PC-3 (cell line): ENCODE measurements around the gene AEBP1. TPM values are rescaled to one million over a fixed set of nuclear protein-coding genes. Genes with fewer than 3 reads are reported as not detected.

Experiments
- ATAC-seq: fragments of 200-7000 bp; cut with Tn5 transposase; 2 replicates; pipeline ENCODE4 v1.9.1; 2020; ENCODE audit warnings: mild to moderate bottlenecking, moderate library complexity
- BruUV-seq: library from RNA; stranded (reverse); fragments of 400-500 nt; replicated peaks from 2 replicates; lab custom pipeline; 2021; lab: Mats Ljungman, UMichigan
- CTCF ChIA-PET: fragments of 300-600 bp; sonication (Branson Sonifier 250); formaldehyde crosslinking; loops from one replicate; lab custom pipeline; 2022; ENCODE audit warnings: antibody characterized with exemption; lab: Charles Lee
- POLR2A ChIA-PET: fragments of 300-600 bp; sonication (Branson Sonifier 250); formaldehyde crosslinking; loops from one replicate; lab custom pipeline; 2022; ENCODE audit warnings: antibody characterized with exemption; ENCODE audit not compliant: unreplicated experiment; lab: Charles Lee
- DNase-seq: peaks from one replicate; pipeline ENCODE4 v3.0.0-alpha.2; 2015
- H2AFZ ChIP-seq: fragments of 300-600 bp; sonication (generic); 2 replicates; pipeline ENCODE4 v1.6.0; 2016; ENCODE audit warnings: antibody characterized with exemption, low read length
- H3F3A ChIP-seq: fragments of 300-600 bp; sonication (generic); one replicate; pipeline ENCODE4 v1.6.0; 2017; ENCODE audit warnings: antibody characterized with exemption, low read length, control low read depth, mild to moderate bottlenecking; ENCODE audit not compliant: unreplicated experiment
- H3K27ac ChIP-seq: fragments of 300-600 bp; sonication (generic); 2 replicates; pipeline ENCODE4 v1.5.1; 2016; ENCODE audit warnings: mild to moderate bottlenecking, low read length
- H3K27me3 ChIP-seq: fragments of 300-600 bp; sonication (generic); 2 replicates; pipeline ENCODE4 v1.6.1; 2016; ENCODE audit warnings: low read length, mixed read lengths
- H3K36me3 ChIP-seq: fragments of 300-600 bp; sonication (generic); 2 replicates; pipeline ENCODE4 v1.6.1; 2016; ENCODE audit warnings: low read depth, mixed run types, low read length, mixed read lengths
- H3K4me1 ChIP-seq: fragments of 300-600 bp; sonication (generic); 2 replicates; pipeline ENCODE4 v1.5.1; 2016; ENCODE audit warnings: low read length; ENCODE audit not compliant: insufficient read depth
- H3K4me2 ChIP-seq: fragments of 300-600 bp; sonication (generic); 2 replicates; pipeline ENCODE4 v1.6.0; 2016; ENCODE audit warnings: low read length
- H3K4me3 ChIP-seq: fragments of 300-600 bp; sonication (generic); 2 replicates; pipeline ENCODE4 v1.5.1; 2016; ENCODE audit warnings: mild to moderate bottlenecking, low read length, mixed read lengths
- H3K79me2 ChIP-seq: fragments of 300-600 bp; sonication (generic); 2 replicates; pipeline ENCODE4 v1.6.1; 2017; ENCODE audit warnings: low read length, mixed read lengths
- H3K9ac ChIP-seq: fragments of 300-600 bp; sonication (generic); 2 replicates; pipeline ENCODE4 v1.6.0; 2016; ENCODE audit warnings: mild to moderate bottlenecking, low read length
- H3K9me2 ChIP-seq: fragments of 300-600 bp; sonication (generic); replicated peaks from 2 replicates; pipeline ENCODE4 v1.6.1; 2016; ENCODE audit warnings: mixed run types, low read length, mixed read lengths
- H3K9me3 ChIP-seq: fragments of 300-600 bp; sonication (generic); 2 replicates; pipeline ENCODE4 v1.6.1; 2016; ENCODE audit warnings: low read length, mixed read lengths
- H4K20me1 ChIP-seq: fragments of 300-600 bp; sonication (generic); 2 replicates; pipeline ENCODE4 v1.6.1; 2016; ENCODE audit warnings: low read length, mixed read lengths
- CTCF ChIP-seq: fragments of 300-600 bp; sonication (generic); conservative IDR thresholded peaks from 2 replicates; pipeline ENCODE4 v1.5.1; 2017; ENCODE audit warnings: antibody characterized with exemption, low read depth, mild to moderate bottlenecking, low read length
- EZH2 ChIP-seq: fragments of 300-600 bp; sonication (generic); IDR thresholded peaks from one replicate; pipeline ENCODE4 v1.6.1; 2017; ENCODE audit warnings: antibody characterized with exemption, mild to moderate bottlenecking, low read length; ENCODE audit not compliant: unreplicated experiment
- EZH2phosphoT487 ChIP-seq: fragments of 300-600 bp; sonication (generic); IDR thresholded peaks from 2 replicates; pipeline ENCODE4 v1.6.1; 2018; ENCODE audit warnings: mild to moderate bottlenecking, antibody characterized with exemption, low read length, borderline replicate concordance
- intact Hi-C: fragments of 100-400 bp; cut with micrococcal nuclease; formaldehyde crosslinking; loops from 2 replicates; pipeline ENCODE4 v1.9.0; 2023
- total RNA-seq: library from RNA; depleted of rRNA; stranded (reverse); fragments of >200 nt; gene quantifications from 2 replicates; pipeline ENCODE4 v1.2.3, GENCODE V29; 2014

Gene AEBP1
- total RNA-seq, 1 experiment from 2014 or later = not detected

DNA sequence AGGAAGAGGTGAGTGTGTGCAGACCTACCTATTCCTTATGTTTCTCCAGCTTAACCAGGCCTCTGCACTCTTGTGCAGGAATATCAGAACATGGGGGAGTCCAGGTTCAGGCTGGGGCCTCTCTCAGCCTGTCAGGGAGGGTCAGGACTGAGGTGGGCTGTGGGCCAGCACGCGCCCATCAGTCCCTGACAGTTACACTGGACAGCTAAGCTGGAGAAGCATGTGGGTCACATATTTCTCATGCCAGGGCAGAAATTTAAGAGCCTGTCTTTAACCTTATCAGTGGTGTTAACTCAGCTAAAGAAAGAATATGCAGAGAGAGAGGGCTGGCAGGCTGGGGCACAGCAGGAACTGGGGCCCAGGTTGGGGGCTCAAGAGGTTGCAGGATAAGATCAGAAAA lies 27.9 kb downstream of the AEBP1 start:
- DNase-seq (no peak), ATAC-seq (no peak)
- BruUV-seq = no TSS peak
- ChIA-PET CTCF (no interaction called here), POLR2A (no interaction called here)
- no peak for TF ChIP-seq CTCF
- no peak for TF ChIP-seq EZH2
- no peak for TF ChIP-seq EZH2phosphoT487
- Histone ChIP-seq H3F3A (no peaks in the 10 kb centered on the region), H2AFZ (no peak overlapping the region), H4K20me1 (no peaks in the 10 kb centered on the region), H3K4me3 (no peak overlapping the region), H3K9me3 (no peaks in the 10 kb centered on the region), H3K9ac (no peak overlapping the region), H3K27ac (no peak overlapping the region), H3K9me2 (no peaks in the 10 kb centered on the region), H3K79me2 (no peaks in the 10 kb centered on the region), H3K4me1 (no peaks in the 10 kb centered on the region; the same call in 1 of the 2 replicates), H3K4me2 (no peak overlapping the region), H3K36me3 (no peaks in the 10 kb centered on the region), H3K27me3 (no peaks in the 10 kb centered on the region)
- intact Hi-C loops = no loop called here

- ATAC-seq = no peak
- H3K9me3 ChIP-seq = no peaks in the 10 kb centered on the region
- H4K20me1 ChIP-seq = no peaks in the 10 kb centered on the region
- no peak overlapping the region for H2AFZ ChIP-seq
- H3K9me2 ChIP-seq = no peaks in the 10 kb centered on the region
- no peaks in the 10 kb centered on the region for H3F3A ChIP-seq
- no peak overlapping the region for H3K9ac ChIP-seq
- no peaks in the 10 kb centered on the region for H3K27me3 ChIP-seq
- CTCF ChIA-PET = interaction anchor here (0.6 to 0.7 kb wide), 2 partner anchors 37 to 62 kb away, joined by 3 to 7 read pairs; no protein-coding TSS in a partner anchor
- no peak overlapping the region for H3K4me3 ChIP-seq
- TF ChIP-seq CTCF (no peak), EZH2phosphoT487 (no peak), EZH2 (no peak)
- no peak overlapping the region for H3K4me2 ChIP-seq
- no TSS peak for BruUV-seq
- no peaks in the 10 kb centered on the region for H3K79me2 ChIP-seq
- DNase-seq = no peak
- no peaks in the 10 kb centered on the region for H3K36me3 ChIP-seq
- POLR2A ChIA-PET = interaction anchor here (0.5 kb wide), 1 partner anchor 152 kb away, joined by 10 read pairs; no protein-coding TSS in a partner anchor
- intact Hi-C loops = no loop called here
- H3K27ac ChIP-seq = no peak overlapping the region
- no peaks in the 10 kb centered on the region; the same call in 1 of the 2 replicates for H3K4me1 ChIP-seq
Measured at GRCh38 chr7:44133295-44133694, 29.1 kb downstream of the AEBP1 start.

- POLR2A ChIA-PET = no interaction called here
Measured at GRCh38 chr7:44134943-44135628, 30.9 kb downstream of the AEBP1 start.

More at GRCh38 chr7:44134943-44135628, 30.9 kb downstream of the AEBP1 start:
- H3K9ac ChIP-seq = no peak overlapping the region
- no peak overlapping the region for H3K27ac ChIP-seq
- no peaks in the 10 kb centered on the region for H3K36me3 ChIP-seq
- no peaks in the 10 kb centered on the region for H3F3A ChIP-seq
- CTCF ChIA-PET = no interaction called here
- DNase-seq (no peak), ATAC-seq (no peak)
- H3K79me2 ChIP-seq = no peaks in the 10 kb centered on the region
- H3K9me3 ChIP-seq = no peaks in the 10 kb centered on the region
- H2AFZ ChIP-seq = no peak overlapping the region
- H3K4me2 ChIP-seq = no peak overlapping the region
- H3K9me2 ChIP-seq = no peaks in the 10 kb centered on the region
- H3K4me3 ChIP-seq = no peak overlapping the region
- H4K20me1 ChIP-seq = no peaks in the 10 kb centered on the region
- H3K27me3 ChIP-seq = no peaks in the 10 kb centered on the region
- no peaks in the 10 kb centered on the region; the same call in 1 of the 2 replicates for H3K4me1 ChIP-seq
- BruUV-seq = no TSS peak
- intact Hi-C loops = no loop called here
- TF ChIP-seq CTCF (no peak), EZH2phosphoT487 (no peak), EZH2 (no peak)
